Esophagus muscularis mucosa (tissue), 4 donors: Measurements from ENCODE around the gene LRMDA. TPM values are rescaled to one million over a fixed set of nuclear protein-coding genes. Genes with fewer than 3 reads are reported as not detected.
"Not testable (repeated sequence)": the region's sequence is repeated elsewhere in the genome, so short reads cannot be mapped to it uniquely, and the experiment has no call there.

ENCODE experiments used
- DNase-seq: peaks from one replicate; pipeline ENCODE4 v3.0.0-alpha.2; 2017; ENCODE audit errors: extremely low spot score
- H3K27ac ChIP-seq, 4 donors: fragments of 200-600 bp; sonication (generic); replicated peaks in 1 of 4; 1 replicate in 3 of 4; 2 replicates in 1 of 4; pipeline ENCODE4 v1.5.1; 2016 to 2019; ENCODE audit warnings: mild to moderate bottlenecking in 1 of 4
- H3K27me3 ChIP-seq, 4 donors: fragments of 200-600 bp; sonication (generic); one replicate each; pipeline versions ENCODE4 v1.5.1 to v1.6.0; 2016 to 2019
- H3K36me3 ChIP-seq, 4 donors: fragments of 200-600 bp; sonication (generic); one replicate each; pipeline ENCODE4 v1.5.1; 2016 to 2019
- H3K4me1 ChIP-seq, 4 donors: fragments of 200-600 bp; sonication (generic); one replicate each; pipeline ENCODE4 v1.5.1; 2016 to 2019
- H3K4me3 ChIP-seq, 4 donors: fragments of 200-600 bp; sonication (generic); 1 replicate in 2 of 4; 2 replicates in 2 of 4; pipeline ENCODE4 v1.5.1; 2016 to 2019; ENCODE audit warnings: mild to moderate bottlenecking in 4 of 4, moderate library complexity in 1 of 4
- H3K9me3 ChIP-seq, 4 donors: fragments of 200-600 bp; sonication (generic); 1 replicate in 3 of 4; 2 replicates in 1 of 4; pipeline ENCODE4 v1.5.1; 2016 to 2019
- EP300 ChIP-seq: sonication (generic); formaldehyde crosslinking; IDR thresholded peaks from one replicate; pipeline ENCODE4 v1.6.1; 2017; ENCODE audit warnings: antibody characterized with exemption
- POLR2A ChIP-seq: fragments of 450-650 bp; IDR thresholded peaks from one replicate; pipeline ENCODE4 v1.6.1; 2017; ENCODE audit warnings: antibody characterized with exemption, moderate library complexity, mild to moderate bottlenecking, low read depth
- POLR2AphosphoS5 ChIP-seq, 2 donors: sonication (generic); formaldehyde crosslinking; IDR thresholded peaks; one replicate each; pipeline ENCODE4 v1.6.1; 2017; ENCODE audit warnings: antibody characterized with exemption in 2 of 2
- WGBS: methylation state at CpG from one replicate; pipeline ENCODE4 v1.1.5; 2018; 5-methylcytosine and 5-hydroxymethylcytosine counted together
- intact Hi-C: fragments of 100-400 bp; cut with DNase I; formaldehyde crosslinking; loops from one replicate; pipeline ENCODE4 v1.15.1; 2023
- small RNA-seq, 3 donors: library from RNA; depleted of rRNA; stranded (forward); fragments of <200 nt; gene quantifications; one replicate each; pipeline ENCODE3, GENCODE V24; 2016
- total RNA-seq, 4 donors: library from RNA; depleted of rRNA; stranded (reverse); fragments of >200 nt; gene quantifications; one replicate each; pipeline versions ENCODE4 v1.1.0 to v1.2.1, GENCODE V29; 2016
- TF ChIP-seq, protein P1 (sequence below), 3 experiments: fragments of 200-600 bp in 2 of 3; fragments of 450-650 bp in 1 of 3; sonication (generic) in 2 of 3; IDR thresholded peaks; one replicate each; pipeline ENCODE4 v1.5.1; 2017 to 2019; ENCODE audit warnings: antibody characterized with exemption in 3 of 3, mild to moderate bottlenecking in 2 of 3, moderate library complexity in 1 of 3

The LRMDA gene
- total RNA-seq, 4 donors from 2014 or later: 14.3 to 34.9 (median 26.5) TPM

DNA sequence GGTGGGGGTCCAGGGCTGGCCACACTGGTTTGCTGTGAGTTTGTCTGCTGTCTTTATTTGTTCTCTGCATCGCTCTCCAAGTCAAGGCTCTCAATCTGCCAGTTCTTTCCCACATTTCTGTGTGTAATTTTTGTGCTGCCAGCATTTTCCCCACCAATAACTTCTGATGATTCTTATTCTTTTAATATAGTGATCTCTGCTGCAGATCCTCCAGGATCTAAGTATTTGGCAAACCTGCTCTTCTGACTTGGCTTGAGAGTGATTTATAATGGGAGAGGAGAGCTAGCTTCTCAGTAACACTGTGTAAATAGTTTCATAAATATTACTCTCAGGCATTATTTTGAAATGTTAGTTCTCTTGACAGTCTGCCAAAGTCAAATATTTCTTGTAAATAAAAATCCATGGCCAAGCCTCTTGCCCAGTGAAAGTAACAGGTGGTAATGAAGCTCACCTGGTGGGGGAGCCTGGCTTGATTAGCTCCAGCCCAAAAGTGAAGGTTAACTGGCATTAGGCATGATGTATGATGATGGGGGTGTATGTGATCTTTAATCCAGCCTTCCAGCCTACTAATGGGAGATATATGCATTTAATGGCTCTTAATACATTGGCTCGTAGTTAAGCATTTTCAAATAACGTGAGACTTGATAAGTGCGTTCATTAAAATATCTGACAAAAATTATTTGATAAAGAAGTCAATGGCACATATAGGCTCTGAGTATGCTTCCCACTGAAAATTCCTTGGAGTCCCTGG, 1150.3 kb downstream of the LRMDA start:
- Histone ChIP-seq H3K4me3 (no peak overlapping the region), H3K9me3 (no peaks in the 10 kb centered on the region), H3K27me3 (no peaks in the 10 kb centered on the region), H3K4me1 (peaks cover 0 to 35% (median 23%) of the 10 kb centered on the region in 4 donors), H3K27ac (peak overlapping the region in 1 of 4 donors; percentile 2), H3K36me3 (no peaks in the 10 kb centered on the region)
- intact Hi-C loops: no loop called here
- no peak for TF ChIP-seq POLR2A
- TF ChIP-seq, protein P1, sequence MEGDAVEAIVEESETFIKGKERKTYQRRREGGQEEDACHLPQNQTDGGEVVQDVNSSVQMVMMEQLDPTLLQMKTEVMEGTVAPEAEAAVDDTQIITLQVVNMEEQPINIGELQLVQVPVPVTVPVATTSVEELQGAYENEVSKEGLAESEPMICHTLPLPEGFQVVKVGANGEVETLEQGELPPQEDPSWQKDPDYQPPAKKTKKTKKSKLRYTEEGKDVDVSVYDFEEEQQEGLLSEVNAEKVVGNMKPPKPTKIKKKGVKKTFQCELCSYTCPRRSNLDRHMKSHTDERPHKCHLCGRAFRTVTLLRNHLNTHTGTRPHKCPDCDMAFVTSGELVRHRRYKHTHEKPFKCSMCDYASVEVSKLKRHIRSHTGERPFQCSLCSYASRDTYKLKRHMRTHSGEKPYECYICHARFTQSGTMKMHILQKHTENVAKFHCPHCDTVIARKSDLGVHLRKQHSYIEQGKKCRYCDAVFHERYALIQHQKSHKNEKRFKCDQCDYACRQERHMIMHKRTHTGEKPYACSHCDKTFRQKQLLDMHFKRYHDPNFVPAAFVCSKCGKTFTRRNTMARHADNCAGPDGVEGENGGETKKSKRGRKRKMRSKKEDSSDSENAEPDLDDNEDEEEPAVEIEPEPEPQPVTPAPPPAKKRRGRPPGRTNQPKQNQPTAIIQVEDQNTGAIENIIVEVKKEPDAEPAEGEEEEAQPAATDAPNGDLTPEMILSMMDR (IDR thresholded peaks at IDR 0.05): no peak
- TF ChIP-seq EP300: no peak
- TF ChIP-seq POLR2AphosphoS5 (IDR thresholded peaks at IDR 0.05): no peak
- WGBS: 74% methylated on average over 4 of the region's 4 CpGs
- DNase-seq: no peak

GRCh38 chr10:76582531-76582930, 1151.1 kb downstream of the LRMDA start:
- Histone ChIP-seq H3K27ac (peak overlapping the region in 3 of 4 donors; percentile 2 to 37 (median 34)), H3K36me3 (no peaks in the 10 kb centered on the region), H3K9me3 (no peaks in the 10 kb centered on the region), H3K27me3 (no peaks in the 10 kb centered on the region), H3K4me1 (peaks cover 0 to 34% (median 23%) of the 10 kb centered on the region in 4 donors), H3K4me3 (no peak overlapping the region)
- 93% methylated on average over 1 of the region's 1 CpG for WGBS
- DNase-seq: no peak
- TF ChIP-seq EP300 (no peak), POLR2A (no peak), POLR2AphosphoS5 (IDR thresholded peaks at IDR 0.05) (no peak)
- TF ChIP-seq, protein P1 (IDR thresholded peaks at IDR 0.05): no peak
- intact Hi-C loops: no loop called here

- 39% methylated on average over 3 of the region's 3 CpGs for WGBS
- DNase-seq: no peak
- TF ChIP-seq POLR2A (no peak), POLR2AphosphoS5 (IDR thresholded peaks at IDR 0.05) (peak in 1 of 2 donors; percentile 33)
- TF ChIP-seq, protein P1 (IDR thresholded peaks at IDR 0.05): no peak
- H3K4me1 ChIP-seq: peaks cover 0 to 34% (median 23%) of the 10 kb centered on the region in 4 donors
- no peaks in the 10 kb centered on the region for H3K9me3 ChIP-seq
- H3K27ac ChIP-seq: peak overlapping the region; percentile 2 to 39 (median 22)
- intact Hi-C loops: no loop called here
- no peaks in the 10 kb centered on the region for H3K36me3 ChIP-seq
- H3K4me3 ChIP-seq: no peak overlapping the region
- H3K27me3 ChIP-seq: no peaks in the 10 kb centered on the region
These were observed 1152.3 kb downstream of the LRMDA start for GRCh38 chr10:76583711-76584161.

- H3K27me3 ChIP-seq, H3K4me3 ChIP-seq, H3K9me3 ChIP-seq, intact Hi-C loops, DNase-seq, H3K36me3 ChIP-seq: not testable (repeated sequence)
- 89% methylated on average over 9 of the region's 9 CpGs for WGBS
- H3K4me1 ChIP-seq: peaks cover 0 to 34% (median 23%) of the 10 kb centered on the region in 4 donors
- H3K27ac ChIP-seq: peak overlapping the region in 3 of 4 donors; percentile 2 to 45 (median 39)
These were observed 1153.0 kb downstream of the LRMDA start for GRCh38 chr10:76584466-76584865.

Small RNA genes lying within 50 kb of the gene (small RNA-seq; reads per million reads assigned to genes)
- 0 reads per million in 3 donors for gene MIR606
- gene RN7SL518P: 0 reads per million in 3 donors
- 0 reads per million in 3 donors for gene RNU6-673P

Other genes starting within 250 kb of the LRMDA start
- gene VDAC2, start 220.8 kb upstream of the LRMDA start, total RNA-seq: 100 to 1,000 TPM; 194 to 260 (median 234) TPM
- 10 to 100 TPM; 23.7 to 44.5 (median 28.1) TPM for gene COMTD1, start 195.7 kb upstream of the LRMDA start, total RNA-seq
- gene ZNF503, start 29.9 kb upstream of the LRMDA start, total RNA-seq: 100 to 1,000 TPM in 1 of 4 donors, 10 to 100 TPM in 3; 21.2 to 101 (median 65.1) TPM